HG02642 (cell line): ENCODE results near the gene UBASH3B.

Experiments used
- ATAC-seq: cut with Tn5 transposase; IDR thresholded peaks from one replicate; pipeline ENCODE4 v1.9.1; 2021; ENCODE audit warnings: mild to moderate bottlenecking; ENCODE audit not compliant: unreplicated experiment, poor library complexity

UBASH3B gene

GRCh38 chr11:122777343-122777742 lies 121.8 kb downstream of the UBASH3B start:
- no peak for ATAC-seq

- ATAC-seq: no peak
Measured at GRCh38 chr11:122778148-122778547, 122.6 kb downstream of the UBASH3B start.

GRCh38 chr11:122779047-122779629 lies 123.6 kb downstream of the UBASH3B start:
- ATAC-seq: no peak

- ATAC-seq: no peak
Measured at GRCh38 chr11:122780296-122780949, 124.9 kb downstream of the UBASH3B start.

- peak; percentile 85 for ATAC-seq
Measured at GRCh38 chr11:122781378-122782195, 126.1 kb downstream of the UBASH3B start.

- ATAC-seq: no peak
Measured at GRCh38 chr11:122782222-122782621, 126.7 kb downstream of the UBASH3B start.

GRCh38 chr11:122784325-122784955 lies 128.9 kb downstream of the UBASH3B start:
- ATAC-seq: no peak

GRCh38 chr11:122785031-122785541 lies 129.6 kb downstream of the UBASH3B start:
- ATAC-seq: no peak

- ATAC-seq: no peak
Measured at GRCh38 chr11:122786896-122787295, 131.4 kb downstream of the UBASH3B start.

GRCh38 chr11:122788781-122789535 lies 133.4 kb downstream of the UBASH3B start:
- ATAC-seq: no peak

GRCh38 chr11:122789907-122790306 lies 134.4 kb downstream of the UBASH3B start:
- no peak for ATAC-seq

- no peak for ATAC-seq
Measured at GRCh38 chr11:122791411-122791810, 135.9 kb downstream of the UBASH3B start.

- ATAC-seq: no peak
Measured at GRCh38 chr11:122791836-122792235, 136.3 kb downstream of the UBASH3B start.

GRCh38 chr11:122793515-122793914 lies 138.0 kb downstream of the UBASH3B start:
- no peak for ATAC-seq

GRCh38 chr11:122795307-122795706 lies 139.8 kb downstream of the UBASH3B start:
- ATAC-seq: no peak

GRCh38 chr11:122796128-122796717 lies 140.7 kb downstream of the UBASH3B start:
- ATAC-seq: peak; percentile 67

GRCh38 chr11:122797651-122798050 lies 142.1 kb downstream of the UBASH3B start:
- ATAC-seq: no peak

GRCh38 chr11:122799406-122800105 lies 144.0 kb downstream of the UBASH3B start:
- no peak for ATAC-seq

- ATAC-seq: no peak
Measured at GRCh38 chr11:122802876-122803275, 147.4 kb downstream of the UBASH3B start.
